Mesenchymal stem cell (in vitro differentiated cells and primary cell): ENCODE results near the gene TAF1C.

ENCODE experiments used
- DNase-seq: peaks from one replicate; pipeline ENCODE4 v3.0.0-alpha.2; 2013
- H2AFZ ChIP-seq: one replicate; pipeline ENCODE4 v1.6.1; 2013; ENCODE audit warnings: low read depth, mild to moderate bottlenecking, control low read depth, inconsistent platforms, low read length, moderate library complexity
- H2AK5ac ChIP-seq: 2 replicates; pipeline ENCODE4 v1.6.1; 2013; ENCODE audit warnings: low read length, moderate library complexity, mild to moderate bottlenecking, inconsistent platforms; ENCODE audit not compliant: severe bottlenecking
- H2BK120ac ChIP-seq: one replicate; pipeline ENCODE4 v1.6.1; 2013; ENCODE audit warnings: low read depth, mild to moderate bottlenecking, inconsistent platforms, low read length, moderate library complexity
- H2BK12ac ChIP-seq, 2 experiments: one replicate each; pipeline ENCODE4 v1.6.1; 2013; ENCODE audit warnings: inconsistent platforms in 2 of 2, low read length in 2 of 2, mild to moderate bottlenecking in 2 of 2, moderate library complexity in 2 of 2, control low read depth in 1 of 2
- H2BK15ac ChIP-seq: one replicate; pipeline ENCODE4 v1.6.1; 2013; ENCODE audit warnings: mild to moderate bottlenecking, low read depth, inconsistent platforms; ENCODE audit not compliant: poor library complexity, severe bottlenecking
- H2BK5ac ChIP-seq: 2 replicates; pipeline ENCODE4 v1.6.1; 2013; ENCODE audit warnings: low read depth, mild to moderate bottlenecking, low read length, control low read depth, inconsistent platforms; ENCODE audit not compliant: poor library complexity, severe bottlenecking
- H3K14ac ChIP-seq, 2 experiments: one replicate each; pipeline ENCODE4 v1.6.1; 2013; ENCODE audit warnings: inconsistent platforms in 2 of 2, low read length in 2 of 2, control low read depth in 1 of 2, mild to moderate bottlenecking in 1 of 2, moderate library complexity in 1 of 2
- H3K18ac ChIP-seq, 2 experiments: one replicate each; pipeline ENCODE4 v1.6.1; 2013; ENCODE audit warnings: inconsistent platforms in 2 of 2, low read length in 2 of 2, control low read depth in 1 of 2, low read depth in 1 of 2, mild to moderate bottlenecking in 1 of 2
- H3K23ac ChIP-seq, 2 experiments: one replicate each; pipeline ENCODE4 v1.6.1; 2013; ENCODE audit warnings: inconsistent platforms in 2 of 2, low read length in 2 of 2, mild to moderate bottlenecking in 2 of 2, moderate library complexity in 2 of 2, control low read depth in 1 of 2
- H3K27ac ChIP-seq: 2 replicates; pipeline ENCODE4 v1.5.1; 2013; ENCODE audit warnings: mild to moderate bottlenecking, moderate library complexity, low read length, control low read depth, inconsistent platforms; ENCODE audit not compliant: poor library complexity, severe bottlenecking
- H3K27me3 ChIP-seq, 2 experiments: 2 replicates each; pipeline versions ENCODE4 v1.6.1 to v1.7.0; 2013; ENCODE audit warnings: low read length in 2 of 2, mild to moderate bottlenecking in 2 of 2, moderate library complexity in 2 of 2, control low read depth in 1 of 2, inconsistent platforms in 1 of 2; ENCODE audit not compliant: control insufficient read depth in 1 of 2, insufficient read depth in 1 of 2
- H3K36me3 ChIP-seq, 2 experiments: 2 replicates each; pipeline versions ENCODE4 v1.6.1 to v1.7.0; 2013; ENCODE audit warnings: low read length in 2 of 2, control low read depth in 1 of 2, inconsistent platforms in 1 of 2, low read depth in 1 of 2, mild to moderate bottlenecking in 1 of 2; ENCODE audit not compliant: insufficient read depth in 2 of 2, control insufficient read depth in 1 of 2
- H3K4ac ChIP-seq, 2 experiments: one replicate each; pipeline ENCODE4 v1.6.1; 2013; ENCODE audit warnings: inconsistent platforms in 2 of 2, low read length in 2 of 2, mild to moderate bottlenecking in 2 of 2, moderate library complexity in 2 of 2, control low read depth in 1 of 2, low read depth in 1 of 2
- H3K4me1 ChIP-seq: 2 replicates; pipeline ENCODE4 v1.6.1; 2013; ENCODE audit warnings: low read depth, low read length, control low read depth; ENCODE audit not compliant: control insufficient read depth, insufficient read depth
- H3K4me2 ChIP-seq: 2 replicates; pipeline ENCODE4 v1.6.1; 2013; ENCODE audit warnings: low read length, mild to moderate bottlenecking, inconsistent platforms; ENCODE audit not compliant: poor library complexity, severe bottlenecking
- H3K4me3 ChIP-seq, 2 experiments: 2 replicates each; pipeline versions ENCODE4 v1.5.1 to v1.7.0; 2013; ENCODE audit warnings: low read length in 2 of 2, mild to moderate bottlenecking in 2 of 2, control low read depth in 1 of 2, low read depth in 1 of 2; ENCODE audit not compliant: insufficient read depth in 1 of 2
- H3K79me1 ChIP-seq: replicated peaks from 2 replicates; pipeline ENCODE4 v1.6.1; 2013; ENCODE audit warnings: mild to moderate bottlenecking, control low read depth, low read length, inconsistent platforms; ENCODE audit not compliant: poor library complexity, severe bottlenecking
- H3K9ac ChIP-seq: 2 replicates; pipeline ENCODE4 v1.7.0; 2013; ENCODE audit warnings: mild to moderate bottlenecking, low read length, moderate library complexity
- H3K9me3 ChIP-seq: 2 replicates; pipeline ENCODE4 v1.7.0; 2013; ENCODE audit warnings: mild to moderate bottlenecking, low read length; ENCODE audit not compliant: control insufficient read depth
- H4K8ac ChIP-seq: one replicate; pipeline ENCODE4 v1.6.1; 2013; ENCODE audit warnings: inconsistent platforms, mild to moderate bottlenecking, low read length, moderate library complexity
- H4K91ac ChIP-seq: one replicate; pipeline ENCODE4 v1.6.1; 2013; ENCODE audit warnings: mild to moderate bottlenecking, low read length, inconsistent platforms
- WGBS: methylation state at CpG from one replicate; pipeline ENCODE4 v1.1.7; 2013; ENCODE audit warnings: mixed read lengths; 5-methylcytosine and 5-hydroxymethylcytosine counted together

The TAF1C gene

GRCh38 chr16:84161037-84161436, 25.8 kb downstream of the TAF1C start:
- H3K79me1 ChIP-seq = no peaks in the 10 kb centered on the region
- no peak overlapping the region for H3K4ac ChIP-seq

GRCh38 chr16:84159800-84160199, 27.1 kb downstream of the TAF1C start:
- Histone ChIP-seq H3K4me1 (peaks cover 6% of the 10 kb centered on the region), H3K4me3 (no peak overlapping the region), H2AFZ (no peak overlapping the region), H3K9ac (no peak overlapping the region), H3K27me3 (peaks cover 29 to 69% of the 10 kb centered on the region in 2 experiments), H3K4me2 (no peak overlapping the region), H2BK5ac (no peak overlapping the region), H3K9me3 (no peaks in the 10 kb centered on the region), H3K4ac (no peak overlapping the region), H3K14ac (no peak overlapping the region), H4K91ac (no peak overlapping the region), H2AK5ac (no peak overlapping the region), H3K23ac (no peak overlapping the region), H4K8ac (no peak overlapping the region), H2BK12ac (no peak overlapping the region), H3K27ac (no peak overlapping the region), H2BK15ac (no peak overlapping the region), H3K18ac (no peak overlapping the region), H3K36me3 (no peaks in the 10 kb centered on the region), H3K79me1 (no peaks in the 10 kb centered on the region), H2BK120ac (no peak overlapping the region)
- no CpG with 5 or more reads among the region's 1 CpG for WGBS
- no peak for DNase-seq

More at GRCh38 chr16:84161037-84161436, 25.8 kb downstream of the TAF1C start:
- no peak overlapping the region for H2BK120ac ChIP-seq
- H3K9ac ChIP-seq = no peak overlapping the region
- H3K4me2 ChIP-seq = no peak overlapping the region
- no peak overlapping the region for H2AFZ ChIP-seq
- 83% methylated on average over 10 of the region's 10 CpGs for WGBS
- H3K23ac ChIP-seq = no peak overlapping the region
- H3K9me3 ChIP-seq = no peaks in the 10 kb centered on the region
- H2BK5ac ChIP-seq = no peak overlapping the region
- DNase-seq = no peak
- H4K8ac ChIP-seq = no peak overlapping the region
- no peak overlapping the region for H3K27ac ChIP-seq
- peaks cover 6% of the 10 kb centered on the region for H3K4me1 ChIP-seq
- H2BK12ac ChIP-seq = no peak overlapping the region
- no peak overlapping the region for H3K18ac ChIP-seq
- H2BK15ac ChIP-seq = no peak overlapping the region
- no peaks in the 10 kb centered on the region for H3K36me3 ChIP-seq
- H3K14ac ChIP-seq = no peak overlapping the region
- H4K91ac ChIP-seq = no peak overlapping the region
- H2AK5ac ChIP-seq = no peak overlapping the region
- peaks cover 36 to 74% of the 10 kb centered on the region in 2 experiments for H3K27me3 ChIP-seq
- H3K4me3 ChIP-seq = no peak overlapping the region

GRCh38 chr16:84159007-84159406, 27.9 kb downstream of the TAF1C start:
- no peak overlapping the region for H3K4ac ChIP-seq
- H3K79me1 ChIP-seq = no peaks in the 10 kb centered on the region
- H2BK15ac ChIP-seq = no peak overlapping the region
- H3K9me3 ChIP-seq = no peaks in the 10 kb centered on the region
- H2AK5ac ChIP-seq = no peak overlapping the region
- H4K8ac ChIP-seq = no peak overlapping the region
- no peak overlapping the region for H3K9ac ChIP-seq
- no peak overlapping the region for H2BK120ac ChIP-seq
- no peak overlapping the region for H4K91ac ChIP-seq
- H3K27me3 ChIP-seq = peaks cover 21 to 61% of the 10 kb centered on the region in 2 experiments
- peaks cover 6% of the 10 kb centered on the region for H3K4me1 ChIP-seq
- no peak overlapping the region for H3K4me2 ChIP-seq
- H2AFZ ChIP-seq = no peak overlapping the region
- H3K18ac ChIP-seq = no peak overlapping the region
- H2BK12ac ChIP-seq = no peak overlapping the region
- no peak for DNase-seq
- H2BK5ac ChIP-seq = no peak overlapping the region
- H3K14ac ChIP-seq = no peak overlapping the region
- WGBS = 66% methylated on average over 5 of the region's 9 CpGs
- no peak overlapping the region for H3K23ac ChIP-seq
- H3K27ac ChIP-seq = no peak overlapping the region
- H3K36me3 ChIP-seq = no peaks in the 10 kb centered on the region
- H3K4me3 ChIP-seq = no peak overlapping the region

- H3K27ac ChIP-seq = peak overlapping the region; percentile 68
- peaks cover 25 to 49% of the 10 kb centered on the region in 2 experiments for H3K27me3 ChIP-seq
- no peak overlapping the region for H3K18ac ChIP-seq
- DNase-seq = peak; percentile 21
- H3K9me3 ChIP-seq = no peaks in the 10 kb centered on the region
- H3K4ac ChIP-seq = no peak overlapping the region
- peak overlapping the region; percentile 9 for H2AK5ac ChIP-seq
- H3K23ac ChIP-seq = no peak overlapping the region
- H3K14ac ChIP-seq = no peak overlapping the region
- 86% methylated on average over 5 of the region's 5 CpGs for WGBS
- peaks cover 7% of the 10 kb centered on the region for H3K4me1 ChIP-seq
- no peak overlapping the region for H3K4me3 ChIP-seq
- H4K91ac ChIP-seq = no peak overlapping the region
- H2BK12ac ChIP-seq = no peak overlapping the region
- no peaks in the 10 kb centered on the region for H3K79me1 ChIP-seq
- H2AFZ ChIP-seq = no peak overlapping the region
- no peak overlapping the region for H2BK5ac ChIP-seq
- H2BK120ac ChIP-seq = no peak overlapping the region
- no peak overlapping the region for H2BK15ac ChIP-seq
- no peak overlapping the region for H4K8ac ChIP-seq
- no peaks in the 10 kb centered on the region for H3K36me3 ChIP-seq
- H3K4me2 ChIP-seq = peak overlapping the region; percentile 40
- H3K9ac ChIP-seq = no peak overlapping the region
Measured at GRCh38 chr16:84156342-84156784, 30.5 kb downstream of the TAF1C start.
